H1 (cell line): ENCODE data around the gene TRPC4. TPM values are rescaled to one million over a fixed set of nuclear protein-coding genes. Genes with fewer than 3 reads are reported as not detected.

ENCODE experiments used
- CTCF ChIA-PET: fragments of 300-600 bp; sonication (Branson Sonifier 250); formaldehyde crosslinking; loops from one replicate; lab custom pipeline; 2021; ENCODE audit not compliant: partially characterized antibody; lab: Charles Lee
- POLR2A ChIA-PET: fragments of 300-600 bp; sonication (Branson Sonifier 250); formaldehyde crosslinking; loops from one replicate; lab custom pipeline; 2021; ENCODE audit warnings: inconsistent platforms; ENCODE audit not compliant: partially characterized antibody; lab: Charles Lee
- DNase-seq, 2 experiments: peaks; one replicate each; pipeline versions ENCODE4 v3.0.0 to v3.0.0-alpha.2; 2010 to 2022; ENCODE audit warnings: low spot score in 2 of 2, low read depth in 1 of 2, mixed read lengths in 1 of 2
- FAIRE-seq: peaks from 2 replicates; lab custom pipeline; 2011; peaks lifted over from hg19 to GRCh38; lab: Jason Lieb, UNC
- H2AFZ ChIP-seq: 2 replicates; pipeline ENCODE4 v1.8.1; 2012; ENCODE audit warnings: low read length, inconsistent platforms
- H2AK5ac ChIP-seq: 2 replicates; pipeline ENCODE4 v1.6.1; 2013; ENCODE audit warnings: low read depth, low read length
- H2BK120ac ChIP-seq: replicated peaks from 2 replicates; pipeline ENCODE3; 2013; ENCODE audit warnings: low read depth, low read length, inconsistent platforms
- H2BK12ac ChIP-seq: 2 replicates; pipeline ENCODE4 v1.6.1; 2013; ENCODE audit warnings: low read depth, low read length
- H2BK15ac ChIP-seq: 2 replicates; pipeline ENCODE4 v1.6.1; 2013; ENCODE audit warnings: low read length
- H2BK20ac ChIP-seq: 2 replicates; pipeline ENCODE4 v1.6.1; 2013; ENCODE audit warnings: low read length
- H2BK5ac ChIP-seq: 2 replicates; pipeline ENCODE4 v1.6.1; 2013; ENCODE audit warnings: low read depth, low read length
- H3K14ac ChIP-seq: 2 replicates; pipeline ENCODE4 v1.6.1; 2013; ENCODE audit warnings: inconsistent platforms; ENCODE audit not compliant: insufficient read length
- H3K18ac ChIP-seq: 2 replicates; pipeline ENCODE4 v1.6.1; 2013; ENCODE audit warnings: low read length; ENCODE audit errors: extremely low read depth
- H3K23ac ChIP-seq: 2 replicates; pipeline ENCODE4 v1.6.1; 2013; ENCODE audit warnings: inconsistent platforms; ENCODE audit not compliant: insufficient read length
- H3K23me2 ChIP-seq: 2 replicates; pipeline ENCODE4 v1.6.1; 2013; ENCODE audit warnings: low read depth, low read length
- H3K27ac ChIP-seq: 2 replicates; pipeline ENCODE4 v1.6.1; 2011; ENCODE audit warnings: low read depth, low read length, inconsistent platforms
- H3K27me3 ChIP-seq, 4 experiments: replicated peaks in 1 of 4; 1 replicate in 1 of 4; 2 replicates in 3 of 4; pipeline versions ENCODE4 v1.6.1 to v1.8.1; 2011 to 2013; ENCODE audit warnings: low read length in 3 of 4, mild to moderate bottlenecking in 3 of 4, inconsistent platforms in 2 of 4, mixed read lengths in 2 of 4, moderate library complexity in 1 of 4; ENCODE audit not compliant: control insufficient read depth in 3 of 4, insufficient read depth in 3 of 4; ENCODE audit errors: extremely low read depth in 1 of 4
- H3K36me3 ChIP-seq, 4 experiments: 2 replicates each; pipeline versions ENCODE4 v1.6.1 to v1.8.1; 2011 to 2013; ENCODE audit warnings: mild to moderate bottlenecking in 4 of 4, low read length in 3 of 4, moderate library complexity in 2 of 4, control low read depth in 1 of 4, inconsistent platforms in 1 of 4; ENCODE audit not compliant: insufficient read depth in 4 of 4, control insufficient read depth in 2 of 4
- H3K4ac ChIP-seq: replicated peaks from 2 replicates; pipeline ENCODE3; 2013; ENCODE audit warnings: low read length, low read depth, mixed read lengths, inconsistent platforms; ENCODE audit not compliant: insufficient read length
- H3K4me1 ChIP-seq, 4 experiments: replicated peaks in 1 of 4; 1 replicate in 1 of 4; 2 replicates in 3 of 4; pipeline versions ENCODE4 v1.6.1 to v1.8.1; 2011 to 2013; ENCODE audit warnings: low read length in 3 of 4, inconsistent platforms in 2 of 4, mixed read lengths in 1 of 4; ENCODE audit not compliant: insufficient read depth in 4 of 4, control insufficient read depth in 3 of 4
- H3K4me2 ChIP-seq, 2 experiments: 2 replicates each; pipeline versions ENCODE4 v1.6.1 to v1.8.1; 2011 to 2013; ENCODE audit warnings: low read depth in 2 of 2, low read length in 2 of 2, control low read depth in 1 of 2, inconsistent platforms in 1 of 2, mild to moderate bottlenecking in 1 of 2; ENCODE audit not compliant: insufficient read depth in 1 of 2
- H3K4me3 ChIP-seq, 4 experiments: fragments of 200-600, 300-600 bp in 1 of 4; sonication (generic), shearing (Covaris generic), sonication (Bioruptor Twin) in 1 of 4; 2 replicates each; pipeline versions ENCODE4 v1.5.1 to v1.8.1; 2011 to 2016; ENCODE audit warnings: low read length in 4 of 4, low read depth in 3 of 4, control low read depth in 2 of 4, inconsistent platforms in 2 of 4, mild to moderate bottlenecking in 2 of 4, mixed read lengths in 1 of 4, moderate library complexity in 1 of 4; ENCODE audit not compliant: insufficient read depth in 2 of 4; ENCODE audit errors: extremely low read depth in 1 of 4
- H3K56ac ChIP-seq: replicated peaks from 2 replicates; pipeline ENCODE3; 2013; ENCODE audit warnings: low read depth, mild to moderate bottlenecking, mixed read lengths, low read length, inconsistent platforms; ENCODE audit not compliant: insufficient read length
- H3K79me1 ChIP-seq: 2 replicates; pipeline ENCODE4 v1.6.1; 2013; ENCODE audit warnings: low read depth, low read length, control low read depth
- H3K79me2 ChIP-seq, 2 experiments: 2 replicates each; pipeline versions ENCODE4 v1.6.1 to v1.8.1; 2012 to 2013; ENCODE audit warnings: low read length in 2 of 2, mild to moderate bottlenecking in 2 of 2, inconsistent platforms in 1 of 2; ENCODE audit not compliant: insufficient read depth in 2 of 2, control insufficient read depth in 1 of 2
- H3K9ac ChIP-seq, 4 experiments: replicated peaks in 1 of 4; 1 replicate in 1 of 4; 2 replicates in 3 of 4; pipeline versions ENCODE4 v1.6.1 to v1.8.1; 2011 to 2013; ENCODE audit warnings: low read depth in 3 of 4, low read length in 3 of 4, control low read depth in 2 of 4, mild to moderate bottlenecking in 2 of 4, moderate library complexity in 2 of 4, inconsistent platforms in 1 of 4; ENCODE audit errors: extremely low read depth in 1 of 4
- H3K9me3 ChIP-seq, 2 experiments: 2 replicates each; pipeline versions ENCODE4 v1.6.1 to v1.8.1; 2012 to 2013; ENCODE audit warnings: mild to moderate bottlenecking in 2 of 2, moderate library complexity in 2 of 2, control low read depth in 1 of 2, inconsistent platforms in 1 of 2, low read depth in 1 of 2, low read length in 1 of 2, mixed read lengths in 1 of 2; ENCODE audit not compliant: insufficient read depth in 2 of 2
- H4K20me1 ChIP-seq, 2 experiments: replicated peaks in 1 of 2; 2 replicates each; pipeline versions ENCODE3 to v1.8.1; 2011 to 2013; ENCODE audit warnings: inconsistent platforms in 2 of 2, low read length in 2 of 2, mild to moderate bottlenecking in 1 of 2; ENCODE audit not compliant: insufficient read depth in 2 of 2, control insufficient read depth in 1 of 2
- H4K5ac ChIP-seq: 2 replicates; pipeline ENCODE4 v1.6.1; 2013; ENCODE audit warnings: low read length, low read depth, mixed read lengths, inconsistent platforms; ENCODE audit not compliant: insufficient read length
- H4K8ac ChIP-seq: 2 replicates; pipeline ENCODE4 v1.8.0; 2013; ENCODE audit warnings: mild to moderate bottlenecking, moderate library complexity, low read length, inconsistent platforms; ENCODE audit not compliant: insufficient read depth; ENCODE audit errors: extremely low read depth
- H4K91ac ChIP-seq: replicated peaks from 2 replicates; pipeline ENCODE3; 2013; ENCODE audit warnings: low read length, mixed read lengths, inconsistent platforms; ENCODE audit not compliant: insufficient read length
- CEBPB ChIP-seq: IDR thresholded peaks from 2 replicates; pipeline ENCODE4 v1.6.1; 2012; ENCODE audit warnings: low read depth, low read length
- EP300 ChIP-seq, 2 experiments: IDR thresholded peaks; 1 replicate in 1 of 2; 2 replicates in 1 of 2; pipeline ENCODE4 v1.6.1; 2011 to 2012; ENCODE audit warnings: low read depth in 2 of 2, low read length in 2 of 2, mild to moderate bottlenecking in 2 of 2, borderline replicate concordance in 1 of 2, inconsistent platforms in 1 of 2, moderate library complexity in 1 of 2
- KDM1A ChIP-seq: fragments of 200-600, 300-600 bp; sonication (generic); IDR thresholded peaks from 2 replicates; pipeline ENCODE4 v1.7.1; 2016; ENCODE audit warnings: mild to moderate bottlenecking, low read length, borderline replicate concordance
- KDM4A ChIP-seq: IDR thresholded peaks from one replicate; pipeline ENCODE4 v1.7.1; 2012; ENCODE audit warnings: low read depth, mild to moderate bottlenecking, moderate library complexity, low read length, inconsistent platforms; ENCODE audit not compliant: severe bottlenecking
- NRF1 ChIP-seq: IDR thresholded peaks from 2 replicates; pipeline ENCODE4 v1.6.1; 2011; ENCODE audit warnings: mild to moderate bottlenecking, low read depth, low read length, improper control_type of control experiment
- RAD21 ChIP-seq, 2 experiments: IDR thresholded peaks in 1 of 2; conservative IDR thresholded peaks in 1 of 2; 2 replicates each; pipeline ENCODE4 v1.6.1; 2011; ENCODE audit warnings: low read depth in 2 of 2, low read length in 2 of 2, improper control_type of control experiment in 1 of 2, inconsistent platforms in 1 of 2, mild to moderate bottlenecking in 1 of 2, moderate library complexity in 1 of 2
- RBBP5 ChIP-seq: IDR thresholded peaks from 2 replicates; pipeline ENCODE4 v1.7.1; 2012; ENCODE audit warnings: low read depth, mild to moderate bottlenecking, inconsistent platforms, low read length, moderate library complexity, borderline replicate concordance
- RFX5 ChIP-seq: IDR thresholded peaks from 2 replicates; pipeline ENCODE4 v1.6.1; 2011; ENCODE audit warnings: low read depth, low read length, improper control_type of control experiment, borderline replicate concordance
- RNF2 ChIP-seq: fragments of 200-900, 300-1000 bp; sonication (generic); IDR thresholded peaks from 2 replicates; pipeline ENCODE4 v1.7.1; 2016; ENCODE audit warnings: borderline replicate concordance, low read depth, mild to moderate bottlenecking, antibody characterized with exemption, low read length; ENCODE audit not compliant: poor library complexity, severe bottlenecking; ENCODE audit errors: missing control alignments
- RXRA ChIP-seq: IDR thresholded peaks from 2 replicates; pipeline ENCODE4 v1.6.1; 2011; ENCODE audit warnings: low read depth, mild to moderate bottlenecking, low read length, moderate library complexity; ENCODE audit not compliant: insufficient read depth
- SIRT6 ChIP-seq: IDR thresholded peaks from one replicate; pipeline ENCODE4 v1.7.1; 2012; ENCODE audit warnings: low read length, inconsistent platforms
- WGBS, 2 experiments: shearing (Covaris generic) in 1 of 2; methylation state at CpG; one replicate each; pipeline versions ENCODE4 v1.1.6 to v1.1.7; 2013 to 2015; ENCODE audit warnings: low lambda C conversion rate in 2 of 2, mixed read lengths in 2 of 2, inconsistent platforms in 1 of 2, low coverage in 1 of 2, missing lambda C conversion rate in 1 of 2; ENCODE audit not compliant: insufficient replicate concordance in 2 of 2, insufficient coverage in 1 of 2, insufficient read length in 1 of 2; ENCODE audit errors: extremely low coverage in 1 of 2, missing lambda C conversion rate in 1 of 2; 5-methylcytosine and 5-hydroxymethylcytosine counted together
- polyA plus RNA-seq, 7 experiments: library from polyadenylated mRNA; depleted of rRNA in 3 of 7; stranded (reverse) in 5 of 7; unstranded in 2 of 7; fragments of >200 nt in 5 of 7; fragments of 200-250 nt in 2 of 7; gene quantifications; 1 replicate in 5 of 7; 2 replicates in 1 of 7; 4 replicates in 1 of 7; pipeline versions ENCODE4 v1.2.1 to v1.2.3, GENCODE V29; 2011 to 2013; ENCODE audit warnings: missing spikeins in 2 of 7, mixed read lengths in 2 of 7
- total RNA-seq: library from RNA; stranded (reverse); fragmentation: NEBNext Ultra II Directional; extraction: Animal tissue kit (Norgen Biotek cat#: 25700); gene quantifications from 2 replicates; pipeline ENCODE4 v1.2.1, GENCODE V29; 2021
- TF ChIP-seq, protein P1 (sequence below): IDR thresholded peaks from 2 replicates; pipeline ENCODE4 v1.6.1; 2012; ENCODE audit warnings: low read length, inconsistent platforms

TRPC4 gene
- total and polyA plus RNA-seq, 2 of the 8 experiments (the other 6 are each of a cell fraction or from before 2014, with no cell fraction given) = 12.3 to 14.7 TPM

DNA sequence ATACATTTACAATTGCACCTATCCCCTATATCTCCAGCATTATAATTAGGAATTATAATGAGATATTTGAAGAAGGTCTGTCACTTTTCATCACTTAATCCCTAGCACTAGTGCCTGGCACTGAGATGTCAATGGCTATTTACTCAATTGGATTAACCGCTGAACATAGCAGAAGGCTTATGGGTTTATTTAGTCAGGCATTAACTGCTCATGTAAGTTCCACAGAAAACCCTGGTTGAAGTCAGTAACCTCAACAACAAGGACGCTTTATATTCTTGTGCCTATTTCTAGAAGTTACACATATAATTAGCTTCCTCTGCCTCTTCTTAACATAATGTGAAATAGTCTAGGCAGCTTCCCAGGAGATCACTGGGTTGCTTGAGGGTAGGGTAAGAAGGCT lies 163.5 kb downstream of the TRPC4 start:
- WGBS, 2 experiments = 100% methylated on average over 2 of the region's 2 CpGs; no CpG with 5 or more reads in 1 of the 2 experiments
- FAIRE-seq = no peak
- H2BK15ac ChIP-seq = no peak overlapping the region
- H3K9me3 ChIP-seq = no peaks in the 10 kb centered on the region
- H3K4me3 ChIP-seq = no peak overlapping the region
- H2BK120ac ChIP-seq = no peak overlapping the region
- no peaks in the 10 kb centered on the region for H3K4me1 ChIP-seq
- H2BK20ac ChIP-seq = no peak overlapping the region
- no peak overlapping the region for H2AK5ac ChIP-seq
- H3K79me2 ChIP-seq = no peaks in the 10 kb centered on the region
- no peak for DNase-seq
- H4K91ac ChIP-seq = no peak overlapping the region
- H3K4ac ChIP-seq = no peak overlapping the region
- H3K9ac ChIP-seq = no peak overlapping the region
- no peak overlapping the region for H3K18ac ChIP-seq
- no peaks in the 10 kb centered on the region for H3K36me3 ChIP-seq
- no peak overlapping the region for H2BK12ac ChIP-seq
- no peak overlapping the region for H3K4me2 ChIP-seq
- H3K79me1 ChIP-seq = no peaks in the 10 kb centered on the region
- H4K8ac ChIP-seq = no peak overlapping the region
- no peak overlapping the region for H3K56ac ChIP-seq
- H3K23me2 ChIP-seq = no peaks in the 10 kb centered on the region; the same call in 1 of the 2 replicates
- H2BK5ac ChIP-seq = no peak overlapping the region
- CTCF ChIA-PET = no interaction called here
- no peak overlapping the region for H3K14ac ChIP-seq
- H3K27me3 ChIP-seq = no peaks in the 10 kb centered on the region
- H4K5ac ChIP-seq = no peak overlapping the region
- H3K23ac ChIP-seq = no peak overlapping the region
- no peaks in the 10 kb centered on the region for H4K20me1 ChIP-seq
- no peak overlapping the region for H3K27ac ChIP-seq
- POLR2A ChIA-PET = no interaction called here
- no peak overlapping the region for H2AFZ ChIP-seq
- TF ChIP-seq RAD21 (IDR thresholded peaks at IDR 0.05 in 1 of 2, conservative IDR thresholded peaks at IDR 0.05 in 1 of 2; ENCODE audit: low read depth in 2 of 2, low read length in 2 of 2) = no peak
- TF ChIP-seq EP300 (IDR thresholded peaks at IDR 0.05; ENCODE audit: borderline replicate concordance in 1 of 2, low read depth in 2 of 2, low read length in 2 of 2) = no peak
- no peak for TF ChIP-seq RBBP5
- no peak for TF ChIP-seq KDM4A
- no peak for TF ChIP-seq RXRA
- TF ChIP-seq RNF2 = no peak
- TF ChIP-seq RFX5 = no peak
- no peak for TF ChIP-seq SIRT6
- TF ChIP-seq, protein P1, sequence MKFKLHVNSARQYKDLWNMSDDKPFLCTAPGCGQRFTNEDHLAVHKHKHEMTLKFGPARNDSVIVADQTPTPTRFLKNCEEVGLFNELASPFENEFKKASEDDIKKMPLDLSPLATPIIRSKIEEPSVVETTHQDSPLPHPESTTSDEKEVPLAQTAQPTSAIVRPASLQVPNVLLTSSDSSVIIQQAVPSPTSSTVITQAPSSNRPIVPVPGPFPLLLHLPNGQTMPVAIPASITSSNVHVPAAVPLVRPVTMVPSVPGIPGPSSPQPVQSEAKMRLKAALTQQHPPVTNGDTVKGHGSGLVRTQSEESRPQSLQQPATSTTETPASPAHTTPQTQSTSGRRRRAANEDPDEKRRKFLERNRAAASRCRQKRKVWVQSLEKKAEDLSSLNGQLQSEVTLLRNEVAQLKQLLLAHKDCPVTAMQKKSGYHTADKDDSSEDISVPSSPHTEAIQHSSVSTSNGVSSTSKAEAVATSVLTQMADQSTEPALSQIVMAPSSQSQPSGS = no peak
- TF ChIP-seq CEBPB = no peak
- TF ChIP-seq KDM1A = no peak
- TF ChIP-seq NRF1 = no peak
